HG02798 (cell line): ENCODE measurements around the gene PCSK1.
A peak's percentile ranks its signal among the peaks of the same experiment; 100 is the strongest.
"Not testable (repeated sequence)": the region's sequence is repeated elsewhere in the genome, so short reads cannot be mapped to it uniquely, and the experiment has no call there.

Experiments used
- ATAC-seq: cut with Tn5 transposase; IDR thresholded peaks from one replicate; pipeline ENCODE4 v1.9.1; 2021; ENCODE audit warnings: mild to moderate bottlenecking; ENCODE audit not compliant: unreplicated experiment, poor library complexity

PCSK1 gene

DNA sequence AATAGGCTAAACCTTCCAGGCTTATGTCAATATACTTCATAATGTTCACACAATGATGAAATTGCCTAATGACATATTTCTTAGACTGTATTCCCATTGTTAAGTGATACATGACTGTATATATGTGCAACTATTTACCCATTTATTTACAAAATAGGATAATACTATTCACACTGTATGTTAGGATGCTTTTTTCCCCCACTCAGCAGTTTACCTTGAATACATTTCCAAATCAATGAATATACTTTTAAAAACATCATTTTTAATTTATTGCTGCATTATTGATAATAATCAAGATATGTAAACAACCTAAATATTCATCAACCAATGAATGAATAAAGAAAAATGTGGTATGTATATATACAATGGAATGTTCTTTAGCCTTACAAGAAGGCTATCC lies 55.5 kb downstream of the PCSK1 start:
- ATAC-seq: no peak

GRCh38 chr5:96377167-96377566 lies 55.9 kb downstream of the PCSK1 start:
- no peak for ATAC-seq

DNA sequence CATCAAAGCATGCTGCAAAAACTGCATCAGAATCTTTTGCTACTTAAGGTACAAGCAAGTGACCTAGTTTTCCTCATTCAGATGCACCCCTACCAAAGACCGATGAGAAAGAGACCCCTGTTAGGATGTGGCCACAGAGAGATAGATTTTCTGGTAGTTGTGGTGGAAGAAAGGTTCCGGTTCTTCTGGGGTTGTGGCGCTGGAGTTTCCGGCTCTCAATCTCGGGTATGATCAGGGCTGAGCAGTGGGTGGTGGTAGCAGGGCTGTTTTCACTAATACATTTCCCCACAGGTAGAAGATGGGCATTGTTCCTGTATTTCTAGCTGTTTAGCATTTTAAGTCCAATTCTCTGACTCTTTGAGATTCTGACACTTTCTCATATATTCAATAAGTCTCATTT lies 58.4 kb downstream of the PCSK1 start:
- ATAC-seq: no peak

DNA sequence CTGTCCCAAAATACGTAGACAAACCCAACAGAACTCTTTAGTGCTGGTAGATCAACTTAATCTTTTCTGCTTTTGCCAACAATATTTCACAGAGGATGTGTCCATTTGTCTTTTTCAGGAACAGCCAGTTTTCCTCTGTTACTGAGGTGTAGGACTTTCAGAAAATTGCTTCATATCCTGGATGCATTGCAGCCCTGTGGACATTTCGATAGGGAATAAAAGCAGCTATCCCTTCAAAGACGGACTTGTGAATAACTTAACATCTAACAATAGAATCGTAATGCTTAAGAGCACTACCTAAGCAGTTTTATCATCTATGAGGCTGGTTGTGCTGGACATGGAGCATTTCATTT lies 59.7 kb downstream of the PCSK1 start:
- ATAC-seq: no peak

GRCh38 chr5:96372726-96373380 lies 60.2 kb downstream of the PCSK1 start:
- no peak for ATAC-seq

GRCh38 chr5:96370976-96371375 lies 62.1 kb downstream of the PCSK1 start:
- ATAC-seq: no peak

GRCh38 chr5:96367337-96367736 lies 65.7 kb downstream of the PCSK1 start:
- not testable (repeated sequence) for ATAC-seq

GRCh38 chr5:96354237-96354636 lies 78.8 kb downstream of the PCSK1 start:
- no peak for ATAC-seq

DNA sequence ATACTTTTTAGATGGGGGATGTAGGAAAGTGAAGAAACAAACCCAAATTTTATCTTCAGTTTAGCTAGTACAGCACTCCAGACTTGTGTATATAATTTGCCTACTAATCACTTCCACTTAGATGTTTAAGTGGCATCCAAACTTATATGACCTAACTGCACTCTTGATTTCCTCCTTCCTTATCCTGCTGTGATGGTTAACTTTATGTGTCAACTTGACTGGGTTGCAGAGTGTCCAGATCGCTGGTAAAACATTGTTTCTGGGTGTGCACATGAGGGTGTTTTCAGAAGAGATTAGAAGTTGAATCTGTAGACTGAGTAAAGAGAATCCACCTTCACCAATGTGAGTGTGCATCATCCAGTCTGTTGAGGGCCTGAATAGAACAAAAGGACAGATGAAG lies 79.8 kb downstream of the PCSK1 start:
- ATAC-seq: no peak

- ATAC-seq: no peak
Measured at GRCh38 chr5:96350678-96351077, 82.4 kb downstream of the PCSK1 start.

GRCh38 chr5:96348536-96348935 lies 84.5 kb downstream of the PCSK1 start:
- ATAC-seq: no peak

DNA sequence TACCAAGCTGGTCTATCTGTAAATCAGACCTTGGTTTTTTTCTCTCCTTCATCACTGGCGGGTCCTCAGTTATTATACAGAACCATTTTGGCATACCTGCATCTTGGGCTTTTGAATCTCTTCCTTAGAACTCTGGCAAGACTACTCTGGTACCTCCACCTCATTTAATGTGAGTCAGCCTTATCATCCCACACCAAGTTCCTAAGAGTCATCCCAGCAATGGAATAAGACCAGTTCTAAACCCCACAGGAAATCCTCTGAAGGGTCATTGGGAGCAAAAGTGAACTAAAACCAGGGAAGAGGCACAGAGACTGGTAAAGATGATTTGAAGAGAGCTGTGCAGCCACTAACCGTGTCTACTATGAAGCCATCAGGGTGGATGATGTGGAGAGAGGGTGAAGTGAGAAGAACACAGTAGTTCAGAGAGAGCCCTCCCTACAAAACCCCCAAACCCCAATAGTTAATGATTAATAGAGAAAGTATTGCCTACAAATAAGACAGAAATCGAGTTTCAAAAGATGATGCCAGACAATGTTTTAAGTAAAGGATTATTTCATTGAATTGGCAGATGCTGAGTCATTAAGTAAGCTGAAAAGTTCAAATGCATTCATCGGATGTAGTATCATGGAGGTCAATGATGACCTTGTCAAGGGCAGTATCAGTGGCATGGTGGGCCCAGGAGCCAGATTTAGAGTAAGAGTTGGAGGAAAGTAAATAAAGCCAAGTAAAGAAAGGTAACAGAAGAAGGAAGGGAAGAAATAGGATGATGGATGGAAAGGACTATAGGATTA lies 85.4 kb downstream of the PCSK1 start:
- ATAC-seq: no peak

DNA sequence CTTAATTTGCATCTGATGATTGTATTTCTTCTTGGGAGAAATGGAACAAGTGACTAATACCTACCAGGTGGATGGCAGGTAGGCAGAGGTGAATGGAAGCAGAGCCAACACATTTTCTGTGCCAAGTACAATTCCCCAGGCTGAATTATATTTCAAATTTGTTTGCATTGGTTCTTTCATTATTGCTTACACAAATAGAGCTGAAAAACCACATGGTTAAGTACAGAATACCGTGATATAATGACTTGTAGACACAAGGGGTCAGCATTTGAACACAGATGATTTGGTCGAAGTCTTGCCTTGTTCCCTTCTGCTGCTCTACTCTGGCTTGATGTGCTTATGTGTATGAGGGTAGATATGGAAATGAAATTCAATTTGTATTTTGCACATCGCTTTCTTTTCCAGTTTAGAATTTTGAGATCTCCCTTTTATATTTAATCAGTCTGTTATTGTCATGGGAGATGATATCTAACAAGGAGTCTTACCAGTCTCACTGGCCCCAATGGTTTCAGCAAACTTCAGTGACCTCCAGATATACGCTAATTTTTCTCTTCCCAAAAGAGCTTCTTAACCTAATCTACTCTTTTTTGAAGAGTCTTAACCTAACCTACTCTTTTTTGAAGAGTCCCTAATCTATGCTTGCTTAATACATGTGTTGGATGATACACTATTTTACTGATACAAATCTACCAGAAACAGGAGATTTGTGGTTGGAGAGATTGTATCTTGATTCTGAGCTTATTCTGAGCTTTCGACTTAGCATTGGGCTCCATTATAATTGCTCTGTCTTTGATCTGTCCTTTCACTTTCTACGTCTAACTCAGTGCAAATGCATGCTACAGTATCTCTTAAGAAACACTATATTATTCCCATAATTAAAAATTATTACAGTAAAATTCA lies 88.1 kb downstream of the PCSK1 start:
- ATAC-seq: peak; percentile 97

GRCh38 chr5:96343094-96343493 lies 90.0 kb downstream of the PCSK1 start:
- no peak for ATAC-seq

DNA sequence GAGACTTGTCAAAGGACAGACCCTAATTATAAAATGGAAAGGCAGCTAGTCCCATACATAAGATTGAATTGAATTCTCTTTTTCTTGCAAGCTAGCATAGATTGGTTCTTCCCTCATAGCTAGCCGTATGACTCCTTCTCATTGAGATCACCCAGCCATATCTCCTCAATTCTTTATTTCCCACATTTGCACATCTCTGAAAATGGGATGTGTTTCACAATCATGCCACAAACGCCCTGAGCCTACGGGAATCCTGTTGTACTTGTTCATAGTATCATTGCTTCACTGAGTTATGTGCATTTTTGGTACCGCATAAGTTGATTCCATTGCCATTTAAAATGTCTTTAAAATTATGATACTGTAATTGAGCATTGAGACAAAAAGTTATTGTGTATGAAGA lies 90.5 kb downstream of the PCSK1 start:
- ATAC-seq: no peak
